Raji (cell line): ENCODE results near the gene NOCT.
A peak's percentile ranks its signal among the peaks of the same experiment; 100 is the strongest.

ENCODE experiments used
- POLR2A ChIP-seq: IDR thresholded peaks from 2 replicates; pipeline ENCODE4 v1.6.1; 2011; ENCODE audit warnings: low read depth, low read length, control low read depth; ENCODE audit not compliant: insufficient read depth

Gene NOCT

GRCh38 chr4:139030614-139031235, 15.1 kb downstream of the NOCT start:
- TF ChIP-seq POLR2A = no peak

- no peak for TF ChIP-seq POLR2A
Measured at GRCh38 chr4:139035650-139036049, 20.1 kb downstream of the NOCT start.

GRCh38 chr4:139036885-139037284, 21.3 kb downstream of the NOCT start:
- no peak for TF ChIP-seq POLR2A

GRCh38 chr4:139038874-139039443, 23.4 kb downstream of the NOCT start:
- no peak for TF ChIP-seq POLR2A

- TF ChIP-seq POLR2A = no peak
Measured at GRCh38 chr4:139042981-139043460, 27.4 kb downstream of the NOCT start.

GRCh38 chr4:139044291-139044690, 28.7 kb downstream of the NOCT start:
- TF ChIP-seq POLR2A = no peak

- TF ChIP-seq POLR2A = no peak
Measured at GRCh38 chr4:139048026-139048425, 32.4 kb downstream of the NOCT start.

GRCh38 chr4:139050446-139050845, 34.9 kb downstream of the NOCT start:
- no peak for TF ChIP-seq POLR2A

- no peak for TF ChIP-seq POLR2A
Measured at GRCh38 chr4:139053909-139054308, 38.3 kb downstream of the NOCT start.

GRCh38 chr4:139054791-139055505, 39.4 kb downstream of the NOCT start:
- TF ChIP-seq POLR2A = no peak

- no peak for TF ChIP-seq POLR2A
Measured at GRCh38 chr4:139060591-139060990, 45.0 kb downstream of the NOCT start.

GRCh38 chr4:139076016-139076744, 60.6 kb downstream of the NOCT start:
- no peak for TF ChIP-seq POLR2A

- no peak for TF ChIP-seq POLR2A
Measured at GRCh38 chr4:139077567-139078355, 62.2 kb downstream of the NOCT start.

GRCh38 chr4:139078926-139079325, 63.3 kb downstream of the NOCT start:
- TF ChIP-seq POLR2A = no peak

- peak; percentile 51 for TF ChIP-seq POLR2A
Measured at GRCh38 chr4:139082750-139083606, 67.4 kb downstream of the NOCT start.

- TF ChIP-seq POLR2A = no peak
Measured at GRCh38 chr4:139083607-139083955, 68.0 kb downstream of the NOCT start.
